Neural progenitor cell (in vitro differentiated cells): ENCODE results near the gene SPTLC3. TPM values are rescaled to one million over a fixed set of nuclear protein-coding genes. Genes with fewer than 3 reads are reported as not detected.

Source experiments
- DNase-seq: peaks from one replicate; pipeline ENCODE4 v3.0.0-alpha.2; 2016; ENCODE audit warnings: low spot score
- H2AFZ ChIP-seq: fragments of 200-600 bp; sonication (generic); replicated peaks from 2 replicates; pipeline ENCODE4 v1.6.1; 2016; ENCODE audit warnings: antibody characterized with exemption
- H3F3A ChIP-seq: fragments of 200-600 bp; sonication (generic); 2 replicates; pipeline ENCODE4 v1.6.1; 2016; ENCODE audit warnings: antibody characterized with exemption, low read depth
- H3K27ac ChIP-seq: fragments of 200-600 bp; sonication (generic); 2 replicates; pipeline ENCODE4 v1.5.1; 2016; ENCODE audit warnings: mild to moderate bottlenecking
- H3K27me3 ChIP-seq: fragments of 200-600 bp; sonication (generic); 2 replicates; pipeline ENCODE4 v1.6.1; 2016; ENCODE audit warnings: mild to moderate bottlenecking, moderate library complexity
- H3K36me3 ChIP-seq: fragments of 200-600 bp; sonication (generic); 2 replicates; pipeline ENCODE4 v1.5.1; 2016
- H3K4me1 ChIP-seq: fragments of 200-600 bp; sonication (generic); 2 replicates; pipeline ENCODE4 v1.6.1; 2016; ENCODE audit warnings: mixed run types
- H3K4me2 ChIP-seq: fragments of 200-600 bp; sonication (generic); 2 replicates; pipeline ENCODE4 v1.6.1; 2016
- H3K4me3 ChIP-seq: fragments of 200-600 bp; sonication (generic); 2 replicates; pipeline ENCODE4 v1.5.1; 2016
- H3K79me2 ChIP-seq: fragments of 200-600 bp; sonication (generic); 2 replicates; pipeline ENCODE4 v1.6.1; 2016; ENCODE audit warnings: low read depth
- H3K9ac ChIP-seq: fragments of 200-600 bp; sonication (generic); 2 replicates; pipeline ENCODE4 v1.6.1; 2016
- H3K9me3 ChIP-seq: fragments of 200-600 bp; sonication (generic); 2 replicates; pipeline ENCODE4 v1.5.1; 2016; ENCODE audit warnings: low read depth
- H4K20me1 ChIP-seq: fragments of 200-600 bp; sonication (generic); 2 replicates; pipeline ENCODE4 v1.6.1; 2016; ENCODE audit warnings: low read depth
- H3K27ac Mint-ChIP-seq: 3 replicates; pipeline ENCODE4 v1.8.0; 2021; ENCODE audit warnings: mixed read lengths
- H3K27me3 Mint-ChIP-seq: 2 replicates; pipeline ENCODE4 v1.8.0; 2022; ENCODE audit warnings: low read depth, mild to moderate bottlenecking, inconsistent platforms, moderate library complexity, mixed read lengths; ENCODE audit not compliant: insufficient read depth
- H3K36me3 Mint-ChIP-seq: 3 replicates; pipeline ENCODE4 v1.8.0; 2021; ENCODE audit warnings: mixed read lengths
- H3K4me1 Mint-ChIP-seq: 3 replicates; pipeline ENCODE4 v1.8.0; 2021; ENCODE audit warnings: mixed read lengths
- H3K4me3 Mint-ChIP-seq: 3 replicates; pipeline ENCODE4 v1.8.0; 2021; ENCODE audit warnings: mild to moderate bottlenecking, moderate library complexity, mixed read lengths
- H3K9me3 Mint-ChIP-seq: 3 replicates; pipeline ENCODE4 v1.8.0; 2020; ENCODE audit warnings: mixed read lengths
- EZH2 ChIP-seq: fragments of 200-600 bp; sonication (generic); IDR thresholded peaks from 2 replicates; pipeline ENCODE4 v1.6.1; 2017; ENCODE audit warnings: antibody characterized with exemption, mild to moderate bottlenecking, moderate library complexity
- EZH2phosphoT487 ChIP-seq: fragments of 200-600 bp; sonication (generic); IDR thresholded peaks from 2 replicates; pipeline ENCODE4 v1.6.1; 2017; ENCODE audit warnings: antibody characterized with exemption
- total RNA-seq: library from RNA; depleted of rRNA; stranded (reverse); fragments of >200 nt; gene quantifications from 2 replicates; pipeline ENCODE4 v1.2.3, GENCODE V29; 2015; ENCODE audit warnings: low replicate concordance
- TF ChIP-seq, protein P1 (sequence below): fragments of 200-600 bp; sonication (generic); IDR thresholded peaks from 2 replicates; pipeline ENCODE4 v1.5.1; 2017; ENCODE audit warnings: antibody characterized with exemption, mild to moderate bottlenecking

SPTLC3 gene
- total RNA-seq, 1 donor from 2014 or later: 4.2 TPM

DNA sequence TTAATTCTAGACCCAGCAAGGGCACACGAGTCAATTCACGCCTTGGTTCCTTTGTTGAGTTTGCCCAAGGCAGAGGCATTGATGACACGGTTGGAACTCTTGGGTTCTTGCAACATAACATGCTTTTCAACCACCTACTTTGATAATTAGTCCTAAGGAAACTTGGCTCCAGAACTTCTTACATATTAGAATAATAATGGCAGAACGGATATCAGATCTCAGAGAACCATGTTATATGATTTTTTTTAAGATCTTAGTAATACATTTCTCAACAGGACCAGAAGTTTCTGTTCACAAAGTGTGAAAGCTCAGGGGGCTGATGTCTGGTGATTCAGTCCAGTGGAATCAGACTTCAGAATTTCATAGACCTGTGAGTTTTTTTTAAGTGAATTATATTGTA lies 19.2 kb downstream of the SPTLC3 start:
- Mint-ChIP-seq H3K4me1 (peaks cover 20% of the 10 kb centered on the region), H3K36me3 (peaks cover 1% of the 10 kb centered on the region), H3K9me3 (peaks cover 5% of the 10 kb centered on the region), H3K27ac (no peak overlapping the region), H3K4me3 (no peak overlapping the region), H3K27me3 (peaks cover 2% of the 10 kb centered on the region)
- no peak for DNase-seq
- Histone ChIP-seq H3K27me3 (no peaks in the 10 kb centered on the region), H3K9me3 (no peaks in the 10 kb centered on the region), H3K4me2 (no peak overlapping the region), H3K9ac (no peak overlapping the region), H4K20me1 (no peaks in the 10 kb centered on the region), H3K79me2 (no peaks in the 10 kb centered on the region), H3K27ac (no peak overlapping the region), H3K4me1 (no peaks in the 10 kb centered on the region), H3K36me3 (no peaks in the 10 kb centered on the region), H3F3A (no peaks in the 10 kb centered on the region), H2AFZ (no peak overlapping the region), H3K4me3 (no peak overlapping the region)
- TF ChIP-seq, protein P1, sequence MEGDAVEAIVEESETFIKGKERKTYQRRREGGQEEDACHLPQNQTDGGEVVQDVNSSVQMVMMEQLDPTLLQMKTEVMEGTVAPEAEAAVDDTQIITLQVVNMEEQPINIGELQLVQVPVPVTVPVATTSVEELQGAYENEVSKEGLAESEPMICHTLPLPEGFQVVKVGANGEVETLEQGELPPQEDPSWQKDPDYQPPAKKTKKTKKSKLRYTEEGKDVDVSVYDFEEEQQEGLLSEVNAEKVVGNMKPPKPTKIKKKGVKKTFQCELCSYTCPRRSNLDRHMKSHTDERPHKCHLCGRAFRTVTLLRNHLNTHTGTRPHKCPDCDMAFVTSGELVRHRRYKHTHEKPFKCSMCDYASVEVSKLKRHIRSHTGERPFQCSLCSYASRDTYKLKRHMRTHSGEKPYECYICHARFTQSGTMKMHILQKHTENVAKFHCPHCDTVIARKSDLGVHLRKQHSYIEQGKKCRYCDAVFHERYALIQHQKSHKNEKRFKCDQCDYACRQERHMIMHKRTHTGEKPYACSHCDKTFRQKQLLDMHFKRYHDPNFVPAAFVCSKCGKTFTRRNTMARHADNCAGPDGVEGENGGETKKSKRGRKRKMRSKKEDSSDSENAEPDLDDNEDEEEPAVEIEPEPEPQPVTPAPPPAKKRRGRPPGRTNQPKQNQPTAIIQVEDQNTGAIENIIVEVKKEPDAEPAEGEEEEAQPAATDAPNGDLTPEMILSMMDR: no peak
- TF ChIP-seq EZH2phosphoT487 (no peak), EZH2 (no peak)

DNA sequence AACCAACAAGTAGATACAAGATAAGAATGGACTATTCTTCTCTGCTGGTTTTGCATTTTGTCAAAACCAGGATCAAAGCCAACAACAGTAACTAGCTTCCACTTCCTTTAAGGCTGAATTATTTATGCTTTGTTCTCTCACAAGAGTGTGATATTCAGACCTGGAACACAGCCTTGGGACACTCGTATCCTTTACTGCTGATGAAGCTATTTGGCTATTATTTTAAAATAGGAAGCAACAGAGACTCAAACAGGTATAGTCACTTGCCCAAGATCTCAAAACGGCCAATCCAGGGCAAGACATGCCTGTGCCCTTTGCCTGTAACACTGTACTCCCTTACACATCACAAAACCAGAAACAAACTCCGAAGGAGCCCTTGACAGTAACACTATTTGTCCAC lies 19.9 kb downstream of the SPTLC3 start:
- H3K9me3 Mint-ChIP-seq: peaks cover 2% of the 10 kb centered on the region
- H3K36me3 ChIP-seq: no peaks in the 10 kb centered on the region
- no peak overlapping the region for H3K27ac ChIP-seq
- H3K4me1 ChIP-seq: no peaks in the 10 kb centered on the region
- no peaks in the 10 kb centered on the region for H4K20me1 ChIP-seq
- no peak overlapping the region for H3K4me2 ChIP-seq
- H3K4me1 Mint-ChIP-seq: peaks cover 20% of the 10 kb centered on the region
- no peak overlapping the region for H3K4me3 ChIP-seq
- H3K4me3 Mint-ChIP-seq: no peak overlapping the region
- no peak for DNase-seq
- no peaks in the 10 kb centered on the region for H3K27me3 ChIP-seq
- no peaks in the 10 kb centered on the region for H3K79me2 ChIP-seq
- TF ChIP-seq EZH2 (no peak), EZH2phosphoT487 (no peak)
- TF ChIP-seq, protein P1: no peak
- no peaks in the 10 kb centered on the region for H3K36me3 Mint-ChIP-seq
- H3K9ac ChIP-seq: no peak overlapping the region
- H3K9me3 ChIP-seq: no peaks in the 10 kb centered on the region
- no peaks in the 10 kb centered on the region for H3F3A ChIP-seq
- no peak overlapping the region for H3K27ac Mint-ChIP-seq
- peaks cover 2% of the 10 kb centered on the region for H3K27me3 Mint-ChIP-seq
- no peak overlapping the region for H2AFZ ChIP-seq

DNA sequence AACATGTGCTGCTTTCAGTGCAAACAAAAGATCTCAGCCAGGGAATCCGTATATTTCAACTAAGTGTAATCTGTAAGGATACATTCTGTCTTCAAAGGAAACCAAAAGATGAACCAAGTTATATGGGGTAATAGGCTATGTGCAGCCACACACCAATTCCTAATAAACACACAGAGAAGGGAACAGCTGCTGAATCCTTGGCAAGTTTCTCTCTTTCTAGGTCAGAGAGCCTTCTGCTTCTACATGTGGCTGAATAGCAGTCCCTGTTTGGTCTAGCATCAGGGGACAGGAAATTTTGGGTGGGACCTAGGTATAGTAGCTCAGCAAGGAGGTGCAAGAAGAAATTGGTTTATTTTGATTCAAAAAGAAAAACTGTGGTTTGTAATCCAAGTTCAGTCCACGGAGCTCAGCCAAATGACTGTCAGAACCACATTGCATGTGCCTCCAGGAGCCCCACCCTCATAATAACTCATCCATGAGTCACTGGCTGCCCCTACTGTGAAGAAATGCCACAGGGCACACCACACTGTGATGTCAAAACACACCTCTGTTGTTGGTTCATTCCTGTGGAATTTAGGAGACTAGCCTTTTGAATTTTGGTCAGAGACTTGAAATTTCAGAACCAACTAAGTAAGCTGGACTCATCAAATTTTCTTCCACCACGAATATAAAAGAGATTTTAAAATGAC lies 21.1 kb downstream of the SPTLC3 start:
- peaks cover 2% of the 10 kb centered on the region for H3K27me3 Mint-ChIP-seq
- DNase-seq: no peak
- no peaks in the 10 kb centered on the region for H3K36me3 Mint-ChIP-seq

More for the DNA sequence above, 21.1 kb downstream of the SPTLC3 start:
- no peaks in the 10 kb centered on the region for H4K20me1 ChIP-seq
- Mint-ChIP-seq H3K4me1 (peaks cover 20% of the 10 kb centered on the region), H3K4me3 (no peak overlapping the region), H3K9me3 (no peaks in the 10 kb centered on the region), H3K27ac (no peak overlapping the region)
- H3K27me3 ChIP-seq: no peaks in the 10 kb centered on the region
- no peak overlapping the region for H3K27ac ChIP-seq
- no peak for TF ChIP-seq EZH2
- TF ChIP-seq EZH2phosphoT487: no peak
- TF ChIP-seq, protein P1: no peak
- no peaks in the 10 kb centered on the region for H3K9me3 ChIP-seq
- H3K36me3 ChIP-seq: no peaks in the 10 kb centered on the region
- no peaks in the 10 kb centered on the region for H3K79me2 ChIP-seq
- H3K4me1 ChIP-seq: no peaks in the 10 kb centered on the region
- H2AFZ ChIP-seq: no peak overlapping the region
- H3K9ac ChIP-seq: no peak overlapping the region
- no peak overlapping the region for H3K4me2 ChIP-seq
- H3F3A ChIP-seq: no peaks in the 10 kb centered on the region
- no peak overlapping the region for H3K4me3 ChIP-seq
